HEK293T (cell line): ENCODE results near the gene SSNA1.

Source experiments
- TARDBP ChIP-seq: fragments of 450-650 bp; IDR thresholded peaks from 2 replicates; pipeline ENCODE4 v1.6.1; 2016
- ZNF384 ChIP-seq: fragments of 450-650 bp; IDR thresholded peaks from 2 replicates; pipeline ENCODE4 v1.6.1; 2016

DNA sequence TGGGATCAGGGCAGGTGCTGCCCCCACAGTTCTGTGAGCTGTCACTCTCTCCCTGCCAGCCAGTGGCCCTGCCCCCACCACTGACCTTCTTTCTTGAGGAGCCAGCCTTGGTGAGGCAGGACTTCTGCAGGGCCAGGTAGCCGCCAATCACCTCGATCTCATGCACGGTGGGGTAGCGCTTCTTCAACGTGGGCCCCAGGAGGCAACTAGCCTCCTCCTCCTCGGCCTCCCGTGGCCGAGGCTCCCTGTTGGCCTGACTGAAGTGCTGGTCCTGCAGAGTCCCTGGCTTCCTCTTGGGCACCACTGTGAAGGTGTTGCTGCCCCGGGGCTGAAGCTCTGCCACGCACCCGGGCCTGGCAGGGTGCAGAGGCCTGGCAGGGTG lies 10.4 kb downstream of the SSNA1 start:
- TF ChIP-seq ZNF384 = no peak
- no peak for TF ChIP-seq TARDBP
